Iris pigment epithelial cell (primary cell): ENCODE data around the gene ST8SIA2.

Source experiments
- DNase-seq: peaks from one replicate; pipeline ENCODE4 v3.0.0-alpha.2; 2011; ENCODE audit warnings: low read depth

Gene ST8SIA2

GRCh38 chr15:92492551-92493115 lies 99.0 kb downstream of the ST8SIA2 start:
- DNase-seq: no peak

- no peak for DNase-seq
Observed at GRCh38 chr15:92494806-92495336, 101.2 kb downstream of the ST8SIA2 start.

- DNase-seq: no peak
Observed at GRCh38 chr15:92495446-92495845, 101.8 kb downstream of the ST8SIA2 start.

- no peak for DNase-seq
Observed at GRCh38 chr15:92499731-92500530, 106.2 kb downstream of the ST8SIA2 start.

- DNase-seq: no peak
Observed at GRCh38 chr15:92502336-92502735, 108.7 kb downstream of the ST8SIA2 start.

GRCh38 chr15:92502930-92503857 lies 109.5 kb downstream of the ST8SIA2 start:
- DNase-seq: no peak

GRCh38 chr15:92503889-92504288 lies 110.2 kb downstream of the ST8SIA2 start:
- no peak for DNase-seq

- DNase-seq: no peak
Observed at GRCh38 chr15:92505611-92506010, 111.9 kb downstream of the ST8SIA2 start.

- no peak for DNase-seq
Observed at GRCh38 chr15:92506506-92506905, 112.8 kb downstream of the ST8SIA2 start.

- DNase-seq: no peak
Observed at GRCh38 chr15:92510163-92510882, 116.6 kb downstream of the ST8SIA2 start.
